Measurements from ENCODE around the gene SIN3A. TPM values are rescaled to one million over a fixed set of nuclear protein-coding genes. Genes with fewer than 3 reads are reported as not detected.

Gene SIN3A
- total and polyA plus RNA-seq, 2 experiments from 2014 or later: 19.2 to 41.1 TPM

GRCh38 chr15:75430259-75430658 lies 21.2 kb downstream of the SIN3A start:
- Histone ChIP-seq H3K4me3 (no peak overlapping the region), H3K4me1 (ENCODE audit: low read depth) (peaks cover 9% of the 10 kb centered on the region), H3K36me3 (peaks cover 19% of the 10 kb centered on the region), H3K27ac (no peak overlapping the region), H3K9me3 (ENCODE audit: low read depth) (no peaks in the 10 kb centered on the region), H3K27me3 (no peaks in the 10 kb centered on the region)
- DNase-seq (ENCODE audit: low read depth in 1 of 2, low spot score in 1 of 2): no peak
- no peak for TF ChIP-seq CTCF (IDR thresholded peaks at IDR 0.05; ENCODE audit: low read depth, low read length)

GRCh38 chr15:75428152-75428551 lies 23.3 kb downstream of the SIN3A start:
- Histone ChIP-seq H3K9me3 (ENCODE audit: low read depth) (no peaks in the 10 kb centered on the region), H3K4me1 (ENCODE audit: low read depth) (peaks cover 9% of the 10 kb centered on the region), H3K27ac (no peak overlapping the region), H3K4me3 (no peak overlapping the region), H3K36me3 (peaks cover 19% of the 10 kb centered on the region), H3K27me3 (no peaks in the 10 kb centered on the region)
- TF ChIP-seq CTCF (IDR thresholded peaks at IDR 0.05; ENCODE audit: low read depth, low read length): no peak
- no peak for DNase-seq (ENCODE audit: low read depth in 1 of 2, low spot score in 1 of 2)

- Histone ChIP-seq H3K36me3 (peaks cover 29% of the 10 kb centered on the region), H3K27me3 (no peaks in the 10 kb centered on the region), H3K27ac (no peak overlapping the region), H3K9me3 (ENCODE audit: low read depth) (no peaks in the 10 kb centered on the region), H3K4me3 (no peak overlapping the region), H3K4me1 (ENCODE audit: low read depth) (no peaks in the 10 kb centered on the region)
- DNase-seq (ENCODE audit: low read depth in 1 of 2, low spot score in 1 of 2): no peak
- no peak for TF ChIP-seq CTCF (IDR thresholded peaks at IDR 0.05; ENCODE audit: low read depth, low read length)
These were observed 25.5 kb downstream of the SIN3A start for GRCh38 chr15:75425966-75426500.

- no peak overlapping the region for H3K4me3 ChIP-seq
- TF ChIP-seq CTCF (IDR thresholded peaks at IDR 0.05; ENCODE audit: low read depth, low read length): no peak
- H3K9me3 ChIP-seq (ENCODE audit: low read depth): no peaks in the 10 kb centered on the region
- no peak overlapping the region for H3K27ac ChIP-seq
- no peak for DNase-seq (ENCODE audit: low read depth in 1 of 2, low spot score in 1 of 2)
- H3K4me1 ChIP-seq (ENCODE audit: low read depth): no peaks in the 10 kb centered on the region
- no peaks in the 10 kb centered on the region for H3K27me3 ChIP-seq
- H3K36me3 ChIP-seq: peaks cover 20% of the 10 kb centered on the region
These were observed 28.9 kb downstream of the SIN3A start for GRCh38 chr15:75422554-75422953.

- DNase-seq (ENCODE audit: low read depth in 1 of 2, low spot score in 1 of 2): peak in 1 of 2 donors; percentile 13
- Histone ChIP-seq H3K4me3 (no peak overlapping the region), H3K27me3 (no peaks in the 10 kb centered on the region), H3K4me1 (ENCODE audit: low read depth) (no peaks in the 10 kb centered on the region), H3K9me3 (ENCODE audit: low read depth) (no peaks in the 10 kb centered on the region), H3K27ac (no peak overlapping the region), H3K36me3 (peaks cover 20% of the 10 kb centered on the region)
- TF ChIP-seq CTCF (IDR thresholded peaks at IDR 0.05; ENCODE audit: low read depth, low read length): no peak
These were observed 30.8 kb downstream of the SIN3A start for GRCh38 chr15:75420698-75421097.
